Heart left ventricle (tissue), 16 donors: ENCODE results near the gene KRT7. TPM values are rescaled to one million over a fixed set of nuclear protein-coding genes. Genes with fewer than 3 reads are reported as not detected.

ENCODE experiments used
- ATAC-seq, 4 donors: fragments of 200-7000 bp; cut with Tn5 transposase; one replicate each; pipeline ENCODE4 v1.9.1; 2020 to 2022; ENCODE audit warnings: moderate library complexity in 4 of 4, mild to moderate bottlenecking in 3 of 4, moderate number of reproducible peaks in 1 of 4
- DNase-seq, 5 donors: peaks; one replicate each; pipeline ENCODE4 v3.0.0-alpha.2; 2020
- H3K27ac ChIP-seq, 12 donors: fragments of 200-600 bp; sonication (generic) in 4 of 12; one replicate each; pipeline versions ENCODE4 v1.5.0 to v1.8.0; 2016 to 2022; ENCODE audit warnings: mild to moderate bottlenecking in 2 of 12
- H3K27me3 ChIP-seq, 9 donors: fragments of 200-600 bp; sonication (generic) in 2 of 9; one replicate each; pipeline versions ENCODE4 v1.5.1 to v1.8.0; 2016 to 2022; ENCODE audit warnings: mild to moderate bottlenecking in 3 of 9
- H3K36me3 ChIP-seq, 9 donors: fragments of 200-600 bp; sonication (generic) in 2 of 9; one replicate each; pipeline versions ENCODE4 v1.5.0 to v1.8.0; 2018 to 2022; ENCODE audit warnings: mild to moderate bottlenecking in 2 of 9
- H3K4me1 ChIP-seq, 12 donors: fragments of 200-600 bp; sonication (generic) in 4 of 12; one replicate each; pipeline versions ENCODE4 v1.5.0 to v1.8.0; 2016 to 2022; ENCODE audit warnings: mild to moderate bottlenecking in 3 of 12
- H3K4me3 ChIP-seq, 12 donors: fragments of 200-600 bp; sonication (generic) in 4 of 12; one replicate each; pipeline versions ENCODE4 v1.5.0 to v1.8.0; 2017 to 2022; ENCODE audit warnings: mild to moderate bottlenecking in 9 of 12, moderate library complexity in 4 of 12
- H3K9me3 ChIP-seq, 12 donors: fragments of 200-600 bp; sonication (generic) in 4 of 12; one replicate each; pipeline versions ENCODE4 v1.5.0 to v1.8.0; 2016 to 2022; ENCODE audit warnings: mild to moderate bottlenecking in 1 of 12
- POLR2A ChIP-seq, 2 donors: fragments of 450-650 bp; IDR thresholded peaks; one replicate each; pipeline ENCODE4 v1.6.1; 2017; ENCODE audit warnings: antibody characterized with exemption in 2 of 2, mild to moderate bottlenecking in 2 of 2, moderate library complexity in 2 of 2
- WGBS, 4 donors: extraction: QIAGEN DNeasy Blood & Tissue Kit in 2 of 4; methylation state at CpG; one replicate each; pipeline versions ENCODE4 v1.1.5 to v1.1.7; 2013 to 2018; 5-methylcytosine and 5-hydroxymethylcytosine counted together
- intact Hi-C, 10 donors: fragments of 100-400 bp; cut with DNase I; formaldehyde crosslinking; loops; one replicate each; pipeline versions ENCODE4 v1.11.1 to v1.14.2; 2022
- polyA plus RNA-seq, 2 donors: library from polyadenylated mRNA; stranded (reverse); fragments of 200-250 nt; gene quantifications; one replicate each; pipeline ENCODE4 v1.2.3, GENCODE V29; 2013
- total RNA-seq, 9 donors: library from RNA; depleted of rRNA in 2 of 9; stranded (reverse); fragments of >200 nt in 2 of 9; fragmentation: NEBNext Ultra II Directional in 3 of 9; extraction: Animal tissue kit (Norgen Biotek cat#: 25700) in 3 of 9; gene quantifications; one replicate each; pipeline versions ENCODE4 v1.1.0 to v1.2.4, GENCODE V29; 2016 to 2023
- TF ChIP-seq, protein P1 (sequence below), 12 donors: fragments of 200-600 bp; sonication (generic) in 4 of 12; IDR thresholded peaks; one replicate each; pipeline versions ENCODE4 v1.5.0 to v1.8.0; 2018 to 2022; ENCODE audit warnings: antibody characterized with exemption in 12 of 12, mild to moderate bottlenecking in 5 of 12
- donor health status: ischemic (EF 13 %, LVEDD 7.1; RV severe dilation, severe dysfunction).
- donor health status: healthy with polysubstance abuse.
- donor health status: DM: no; HTN: yes; CAD: no.
- donor health status: DM: no; HTN: no; CAD: no.
- donor health status: ischemic (EF 25% LVEDD 6.9; RV normal size, moderate dysfunction).
- donor health status: ischemic (EF 25% LVEDD 5.7; RV mildly dilated, moderate dysfunction).
- donor health status: healthy.
- donor health status: DM: yes; HTN: yes; CAD: no.
- donor health status: ischemic (EF 35%, LVEDD 5.7; RV mildly dilated, moderate dysfunction).
- donor health status: nonischemic (EF 11% LVEDD 7.7; RV severe dilation, severe dysfunction).
- donor health status: DM: yes; HTN: yes; CAD: no.
- donor health status: PGD.
- donor health status: ischemic (EF 29% LVEDD 5.4; RV normal size, mild dysfunction).
- donor health status: nonischemic (EF 23%, LVEDD 6.1; RV moderate dilation, normal function).

Gene KRT7
- total and polyA plus RNA-seq, 11 donors: 0.20 to 56.7 (median 3.1) TPM; not detected in 3

DNA sequence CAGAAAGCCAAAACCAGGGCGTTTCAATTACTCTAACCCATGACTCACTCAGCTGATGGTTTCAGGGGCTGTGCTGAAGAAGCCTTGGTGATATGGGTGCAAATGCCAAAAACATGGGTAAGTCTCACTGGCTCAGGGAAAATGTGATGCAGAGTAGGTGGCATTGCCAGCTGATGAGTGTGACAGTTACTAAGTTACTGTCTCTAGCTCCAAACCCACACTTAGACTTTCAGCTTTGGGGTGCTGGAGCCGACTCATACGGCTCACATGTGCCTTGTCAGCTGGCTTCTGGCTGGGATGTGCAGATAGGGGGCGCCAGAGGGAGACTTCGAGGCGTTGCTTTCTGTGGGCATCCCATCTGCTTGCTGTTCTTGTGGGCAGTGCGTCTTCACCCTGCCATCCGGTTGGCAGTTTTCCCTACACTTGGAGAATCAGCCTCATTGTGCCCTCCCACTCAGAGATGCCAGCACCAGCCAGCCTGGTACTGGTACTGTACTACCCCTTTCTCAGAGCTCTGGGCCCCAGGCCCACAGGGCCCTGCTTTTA, 11.1 kb upstream of the KRT7 start:
- no peak for TF ChIP-seq POLR2A (IDR thresholded peaks at IDR 0.05)
- TF ChIP-seq, protein P1, sequence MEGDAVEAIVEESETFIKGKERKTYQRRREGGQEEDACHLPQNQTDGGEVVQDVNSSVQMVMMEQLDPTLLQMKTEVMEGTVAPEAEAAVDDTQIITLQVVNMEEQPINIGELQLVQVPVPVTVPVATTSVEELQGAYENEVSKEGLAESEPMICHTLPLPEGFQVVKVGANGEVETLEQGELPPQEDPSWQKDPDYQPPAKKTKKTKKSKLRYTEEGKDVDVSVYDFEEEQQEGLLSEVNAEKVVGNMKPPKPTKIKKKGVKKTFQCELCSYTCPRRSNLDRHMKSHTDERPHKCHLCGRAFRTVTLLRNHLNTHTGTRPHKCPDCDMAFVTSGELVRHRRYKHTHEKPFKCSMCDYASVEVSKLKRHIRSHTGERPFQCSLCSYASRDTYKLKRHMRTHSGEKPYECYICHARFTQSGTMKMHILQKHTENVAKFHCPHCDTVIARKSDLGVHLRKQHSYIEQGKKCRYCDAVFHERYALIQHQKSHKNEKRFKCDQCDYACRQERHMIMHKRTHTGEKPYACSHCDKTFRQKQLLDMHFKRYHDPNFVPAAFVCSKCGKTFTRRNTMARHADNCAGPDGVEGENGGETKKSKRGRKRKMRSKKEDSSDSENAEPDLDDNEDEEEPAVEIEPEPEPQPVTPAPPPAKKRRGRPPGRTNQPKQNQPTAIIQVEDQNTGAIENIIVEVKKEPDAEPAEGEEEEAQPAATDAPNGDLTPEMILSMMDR (IDR thresholded peaks at IDR 0.05): peak; percentile 12 to 60 (median 44)
- H3K36me3 ChIP-seq: no peaks in the 10 kb centered on the region
- DNase-seq: peak in 2 of 5 donors; percentile 47 to 75
- H3K4me3 ChIP-seq: no peak overlapping the region
- peak in 2 of 4 donors; percentile 29 to 63 for ATAC-seq
- H3K27me3 ChIP-seq: peaks cover 0 to 27% (median 5%) of the 10 kb centered on the region in 9 donors
- WGBS, 4 donors: 14 to 21% (median 19%) methylated on average over 8 of the region's 8 CpGs
- peaks cover 0 to 13% (median 0%) of the 10 kb centered on the region in 12 donors for H3K4me1 ChIP-seq
- H3K9me3 ChIP-seq: no peaks in the 10 kb centered on the region
- intact Hi-C loops: loop anchor here in 2 of 10 donors (5.0 to 10.0 kb wide), 2 partner anchors 53 to 55 kb away; partner anchors contain the start of gene KRT86 (in 1 of the 2)
- H3K27ac ChIP-seq: no peak overlapping the region

DNA sequence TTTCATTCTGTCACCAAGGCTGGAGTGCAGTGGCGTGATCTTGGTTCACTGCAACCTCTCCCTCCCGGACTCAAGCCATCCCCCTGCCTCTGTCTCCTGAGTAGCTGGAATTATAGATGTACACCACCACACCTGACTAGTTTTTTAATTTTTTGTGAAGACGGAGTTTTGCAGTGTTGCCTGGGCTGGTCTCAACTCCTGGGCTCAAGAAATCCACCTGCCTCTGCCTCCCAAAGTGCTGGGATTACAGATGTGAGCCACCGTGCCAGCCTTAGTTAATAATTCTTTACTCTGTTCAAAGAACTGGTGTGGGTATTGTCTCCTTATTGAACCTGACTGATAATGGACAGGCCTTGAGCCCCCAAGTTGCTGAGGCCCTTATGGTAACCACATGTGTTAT, 10.4 kb upstream of the KRT7 start:
- TF ChIP-seq, protein P1 (IDR thresholded peaks at IDR 0.05): no peak
- TF ChIP-seq POLR2A (IDR thresholded peaks at IDR 0.05): no peak
- no peaks in the 10 kb centered on the region for H3K9me3 ChIP-seq
- 90 to 94% (median 92%) methylated on average over 4 of the region's 4 CpGs for WGBS, 4 donors
- intact Hi-C loops: loop anchor here in 2 of 10 donors (5.0 to 10.0 kb wide), 2 partner anchors 52 to 55 kb away; partner anchors contain the start of gene KRT86 (in 1 of the 2)
- ATAC-seq: no peak
- peak in 1 of 5 donors; percentile 4 for DNase-seq
- H3K27ac ChIP-seq: no peak overlapping the region
- H3K4me1 ChIP-seq: peaks cover 0 to 11% (median 0%) of the 10 kb centered on the region in 12 donors
- no peak overlapping the region for H3K4me3 ChIP-seq
- H3K36me3 ChIP-seq: no peaks in the 10 kb centered on the region
- peaks cover 0 to 27% (median 5%) of the 10 kb centered on the region in 9 donors for H3K27me3 ChIP-seq

DNA sequence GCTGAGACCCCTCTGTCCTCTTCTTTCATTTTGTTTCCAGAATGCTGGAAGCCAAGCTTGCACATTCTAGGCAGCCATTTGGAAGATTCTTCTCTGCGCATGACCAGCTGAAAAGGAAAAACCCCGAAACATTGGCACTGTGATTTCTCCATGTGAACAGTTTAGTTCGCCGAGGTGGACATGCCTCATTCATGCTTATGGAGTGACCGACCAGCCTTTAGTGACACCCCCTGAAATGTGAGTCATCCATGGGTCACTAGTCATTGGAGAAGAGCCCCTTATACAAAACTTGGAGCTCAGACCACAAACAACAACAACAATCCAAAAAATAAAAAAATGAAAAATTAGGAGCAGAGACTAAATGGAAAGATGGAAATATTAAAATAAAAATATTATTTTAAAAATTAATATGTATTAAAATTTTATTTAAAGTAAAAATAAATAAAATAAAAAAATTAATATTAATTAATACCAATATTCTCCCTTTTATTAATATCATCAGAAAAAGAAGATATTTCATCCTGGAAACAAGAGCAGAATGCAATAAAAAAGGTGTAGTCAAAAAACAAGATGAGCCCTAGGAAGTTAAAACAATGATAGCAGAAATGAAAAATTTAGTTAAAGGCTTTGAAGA, 9.5 kb upstream of the KRT7 start:
- TF ChIP-seq, protein P1 (IDR thresholded peaks at IDR 0.05): no peak
- TF ChIP-seq POLR2A (IDR thresholded peaks at IDR 0.05): no peak
- WGBS, 4 donors: 93 to 94% (median 94%) methylated on average over 5 of the region's 5 CpGs
- Histone ChIP-seq H3K27ac (no peak overlapping the region), H3K9me3 (no peaks in the 10 kb centered on the region), H3K4me1 (peaks cover 0 to 11% (median 0%) of the 10 kb centered on the region in 12 donors), H3K36me3 (no peaks in the 10 kb centered on the region), H3K4me3 (no peak overlapping the region), H3K27me3 (peaks cover 0 to 27% (median 5%) of the 10 kb centered on the region in 9 donors)
- intact Hi-C loops: loop anchor here in 2 of 10 donors (5.0 to 10.0 kb wide), 2 partner anchors 51 to 54 kb away; partner anchors contain the start of gene KRT86 (in 1 of the 2)
- ATAC-seq (no peak), DNase-seq (no peak)

DNA sequence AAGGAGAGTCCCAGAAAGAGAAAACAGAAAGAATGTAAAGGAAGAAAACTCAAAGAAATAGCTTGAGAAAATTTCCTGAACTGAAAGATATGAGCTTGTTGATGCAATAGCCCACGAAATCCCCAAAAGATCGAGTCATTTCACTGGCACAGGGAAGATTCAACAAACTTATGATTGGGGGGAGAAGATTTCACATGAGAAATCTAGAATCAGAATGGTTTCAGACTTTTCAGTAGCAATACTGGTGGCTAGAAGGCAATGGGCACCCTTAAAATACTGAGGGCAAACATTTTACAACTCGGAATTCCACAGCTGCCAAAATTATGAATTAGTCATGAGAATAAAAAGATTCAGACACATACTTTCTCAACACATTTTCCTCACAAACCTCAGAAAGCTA, 8.9 kb upstream of the KRT7 start:
- intact Hi-C loops: loop anchor here in 2 of 10 donors (5.0 to 10.0 kb wide), 2 partner anchors 51 to 53 kb away; partner anchors contain the start of gene KRT86 (in 1 of the 2)
- no peak overlapping the region for H3K4me3 ChIP-seq
- H3K27me3 ChIP-seq: peaks cover 0 to 27% (median 5%) of the 10 kb centered on the region in 9 donors
- ATAC-seq (no peak), DNase-seq (no peak)
- H3K36me3 ChIP-seq: no peaks in the 10 kb centered on the region
- H3K4me1 ChIP-seq: peaks cover 0 to 11% (median 0%) of the 10 kb centered on the region in 12 donors
- WGBS, 4 donors: 47 to 81% (median 59%) methylated on average over 3 of the region's 3 CpGs
- H3K27ac ChIP-seq: no peak overlapping the region
- no peaks in the 10 kb centered on the region for H3K9me3 ChIP-seq
- no peak for TF ChIP-seq POLR2A (IDR thresholded peaks at IDR 0.05)
- TF ChIP-seq, protein P1 (IDR thresholded peaks at IDR 0.05): no peak
